CD1c-positive myeloid dendritic cell (primary cell): Measurements from ENCODE around the gene ARRDC4.
"Not testable (repeated sequence)": the region's sequence is repeated elsewhere in the genome, so short reads cannot be mapped to it uniquely, and the experiment has no call there.

Source experiments
- DNase-seq: peaks from one replicate; pipeline ENCODE4 v3.0.0-alpha.2; 2016; ENCODE audit errors: extremely low spot score

The ARRDC4 gene

GRCh38 chr15:97966924-97967620, 6.6 kb downstream of the ARRDC4 start:
- DNase-seq = no peak

- no peak for DNase-seq
These were observed 7.4 kb downstream of the ARRDC4 start for GRCh38 chr15:97967881-97968280.

- no peak for DNase-seq
These were observed 7.9 kb downstream of the ARRDC4 start for GRCh38 chr15:97968380-97968779.

- no peak for DNase-seq
These were observed 11.9 kb downstream of the ARRDC4 start for GRCh38 chr15:97972366-97972765.

GRCh38 chr15:97976129-97976528, 15.6 kb downstream of the ARRDC4 start:
- DNase-seq = no peak

GRCh38 chr15:97976766-97977503, 16.4 kb downstream of the ARRDC4 start:
- no peak for DNase-seq

- no peak for DNase-seq
These were observed 17.2 kb downstream of the ARRDC4 start for GRCh38 chr15:97977734-97978133.

- DNase-seq = no peak
These were observed 18.1 kb downstream of the ARRDC4 start for GRCh38 chr15:97978401-97979139.

- DNase-seq = no peak
These were observed 18.6 kb downstream of the ARRDC4 start for GRCh38 chr15:97979140-97979520.

GRCh38 chr15:97981058-97981457, 20.6 kb downstream of the ARRDC4 start:
- DNase-seq = no peak

GRCh38 chr15:97981758-97982157, 21.3 kb downstream of the ARRDC4 start:
- no peak for DNase-seq

GRCh38 chr15:97984157-97984556, 23.7 kb downstream of the ARRDC4 start:
- DNase-seq = peak; percentile 44

GRCh38 chr15:97985979-97986378, 25.5 kb downstream of the ARRDC4 start:
- not testable (repeated sequence) for DNase-seq

GRCh38 chr15:97986781-97987180, 26.3 kb downstream of the ARRDC4 start:
- no peak for DNase-seq

- DNase-seq = no peak
These were observed 28.8 kb downstream of the ARRDC4 start for GRCh38 chr15:97989299-97989698.

GRCh38 chr15:97991972-97992541, 31.6 kb downstream of the ARRDC4 start:
- DNase-seq = peak; percentile 57

- DNase-seq = peak; percentile 43
These were observed 32.3 kb downstream of the ARRDC4 start for GRCh38 chr15:97992823-97993222.

GRCh38 chr15:97993310-97993738, 32.8 kb downstream of the ARRDC4 start:
- peak; percentile 67 for DNase-seq

- peak; percentile 66 for DNase-seq
These were observed 33.7 kb downstream of the ARRDC4 start for GRCh38 chr15:97994236-97994635.

- no peak for DNase-seq
These were observed 34.7 kb downstream of the ARRDC4 start for GRCh38 chr15:97995192-97995591.

- peak; percentile 65 for DNase-seq
These were observed 35.5 kb downstream of the ARRDC4 start for GRCh38 chr15:97995881-97996603.
